ENCODE data around the gene CNOT6.

DNA sequence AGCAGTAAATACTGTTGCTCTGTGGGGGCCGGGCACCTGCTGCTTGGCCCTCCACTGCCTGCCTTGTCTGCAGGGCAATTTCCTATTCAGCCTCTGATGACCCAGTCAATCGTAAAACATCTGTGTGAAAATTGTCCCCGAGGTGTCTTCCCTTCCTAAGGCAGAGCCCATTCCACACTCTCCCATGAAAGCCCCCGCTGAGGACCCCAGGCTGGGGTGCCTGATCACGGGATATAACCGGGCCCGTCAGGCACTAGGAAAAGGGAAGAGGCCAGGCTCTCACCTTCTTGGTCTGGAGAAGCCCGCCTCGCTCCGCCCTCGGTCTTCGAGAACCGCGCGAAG lies 124.3 kb downstream of the CNOT6 start:
- no peak for TF ChIP-seq CTCF (IDR thresholded peaks at IDR 0.05)
- TF ChIP-seq POLR2A (IDR thresholded peaks at IDR 0.05): no peak

Measured in Peyer's patch (tissue), 4 donors.